Neural cell (in vitro differentiated cells): ENCODE measurements around the gene MMP20. TPM values are rescaled to one million over a fixed set of nuclear protein-coding genes. Genes with fewer than 3 reads are reported as not detected.

Source experiments
- H2AFZ ChIP-seq: fragments of 200-600, 300-800 bp; sonication (generic), shearing (Covaris generic); 2 replicates; pipeline ENCODE4 v1.6.0; 2014; ENCODE audit warnings: low read depth, mild to moderate bottlenecking, antibody characterized with exemption, low read length, moderate library complexity
- H3F3A ChIP-seq: fragments of 200-600 bp; shearing (Covaris generic); 2 replicates; pipeline ENCODE4 v1.6.1; 2016; ENCODE audit warnings: mild to moderate bottlenecking, moderate library complexity, mixed read lengths, antibody characterized with exemption, low read length; ENCODE audit not compliant: insufficient read depth, poor library complexity, severe bottlenecking
- H3K27ac ChIP-seq: fragments of 200-600, 300-800 bp; sonication (generic), shearing (Covaris generic); 2 replicates; pipeline ENCODE4 v1.5.1; 2014; ENCODE audit warnings: mild to moderate bottlenecking, low read length, moderate library complexity
- H3K27me3 ChIP-seq: fragments of 300-800, 200-600 bp; sonication (generic), shearing (Covaris generic); 2 replicates; pipeline ENCODE4 v1.6.0; 2014; ENCODE audit warnings: mild to moderate bottlenecking, low read depth, low read length, moderate library complexity; ENCODE audit not compliant: insufficient read depth
- H3K36me3 ChIP-seq: fragments of 300-800, 200-600 bp; sonication (generic), shearing (Covaris generic); 2 replicates; pipeline ENCODE4 v1.5.1; 2014; ENCODE audit warnings: mild to moderate bottlenecking, antibody characterized with exemption, low read length, moderate library complexity; ENCODE audit not compliant: insufficient read depth
- H3K4me2 ChIP-seq: fragments of 300-800, 200-600 bp; sonication (generic), shearing (Covaris generic); 2 replicates; pipeline ENCODE4 v1.6.0; 2014; ENCODE audit warnings: mild to moderate bottlenecking, low read length
- H3K4me3 ChIP-seq: fragments of 300-800, 200-600 bp; sonication (generic), shearing (Covaris generic); 2 replicates; pipeline ENCODE4 v1.5.1; 2014; ENCODE audit warnings: mild to moderate bottlenecking, low read length, moderate library complexity
- H3K79me2 ChIP-seq: fragments of 200-600 bp; shearing (Covaris generic); replicated peaks from 2 replicates; pipeline ENCODE4 v1.6.0; 2014; ENCODE audit warnings: mild to moderate bottlenecking, low read length, moderate library complexity; ENCODE audit not compliant: insufficient read depth
- H3K9ac ChIP-seq: fragments of 300-800, 200-600 bp; sonication (generic), shearing (Covaris generic); 2 replicates; pipeline ENCODE4 v1.6.1; 2016; ENCODE audit warnings: mild to moderate bottlenecking, low read length, mixed read lengths
- H3K9me2 ChIP-seq: fragments of 200-600 bp; shearing (Covaris generic); 2 replicates; pipeline ENCODE4 v1.6.1; 2016; ENCODE audit warnings: mild to moderate bottlenecking, low read length, mixed read lengths; ENCODE audit not compliant: insufficient read depth
- H3K9me3 ChIP-seq: fragments of 200-600, 300-800 bp; sonication (generic), shearing (Covaris generic); 2 replicates; pipeline ENCODE4 v1.6.1; 2016; ENCODE audit warnings: mild to moderate bottlenecking, mixed run types, low read length, moderate library complexity, mixed read lengths
- H4K20me1 ChIP-seq: fragments of 200-600 bp; shearing (Covaris generic); 2 replicates; pipeline ENCODE4 v1.6.1; 2016; ENCODE audit warnings: mild to moderate bottlenecking, mixed run types; ENCODE audit not compliant: insufficient read depth
- CTCF ChIP-seq: fragments of 450-650 bp; IDR thresholded peaks from 2 replicates; pipeline ENCODE4 v1.5.1; 2014; ENCODE audit warnings: antibody characterized with exemption, mild to moderate bottlenecking, moderate library complexity; ENCODE audit not compliant: poor library complexity, severe bottlenecking
- EP300 ChIP-seq: fragments of 450-650 bp; conservative IDR thresholded peaks from 2 replicates; pipeline ENCODE4 v1.6.1; 2014; ENCODE audit warnings: antibody characterized with exemption, mild to moderate bottlenecking, moderate library complexity; ENCODE audit not compliant: poor library complexity, severe bottlenecking
- EZH2 ChIP-seq: fragments of 200-600, 300-800 bp; shearing (Covaris generic), sonication (generic); IDR thresholded peaks from 2 replicates; pipeline ENCODE4 v1.6.1; 2014; ENCODE audit warnings: antibody characterized with exemption, low read length, borderline replicate concordance, mild to moderate bottlenecking; ENCODE audit not compliant: insufficient read depth, poor library complexity, severe bottlenecking
- MXI1 ChIP-seq: fragments of 450-650 bp; conservative IDR thresholded peaks from 2 replicates; pipeline ENCODE4 v1.6.1; 2014; ENCODE audit warnings: antibody characterized with exemption, mild to moderate bottlenecking; ENCODE audit not compliant: poor library complexity, severe bottlenecking
- POLR2AphosphoS5 ChIP-seq: IDR thresholded peaks from 2 replicates; pipeline ENCODE4 v1.6.1; 2012
- RAD21 ChIP-seq: fragments of 450-650 bp; conservative IDR thresholded peaks from 2 replicates; pipeline ENCODE4 v1.6.1; 2014; ENCODE audit warnings: antibody characterized with exemption, mild to moderate bottlenecking, moderate library complexity
- REST ChIP-seq: IDR thresholded peaks from 2 replicates; pipeline ENCODE4 v1.6.1; 2012; ENCODE audit warnings: borderline replicate concordance
- SMC3 ChIP-seq: fragments of 450-650 bp; conservative IDR thresholded peaks from 2 replicates; pipeline ENCODE4 v1.6.1; 2014; ENCODE audit warnings: antibody characterized with exemption, mild to moderate bottlenecking, moderate library complexity; ENCODE audit not compliant: poor library complexity
- TAF1 ChIP-seq: IDR thresholded peaks from 2 replicates; pipeline ENCODE4 v1.6.1; 2012; ENCODE audit warnings: low read depth
- polyA plus RNA-seq: library from polyadenylated mRNA; depleted of rRNA; stranded (reverse); fragments of >200 nt; gene quantifications from 2 replicates; pipeline ENCODE4 v1.2.3, GENCODE V29; 2014

Gene MMP20
- polyA plus RNA-seq, 1 donor from 2014 or later, result not detected

GRCh38 chr11:102640946-102641345 is 15.8 kb upstream of the MMP20 start:
- Histone ChIP-seq H3K4me3 (no peak overlapping the region), H4K20me1 (no peaks in the 10 kb centered on the region), H3K9me3 (no peaks in the 10 kb centered on the region), H2AFZ (no peak overlapping the region), H3K4me2 (no peak overlapping the region), H3K27ac (no peak overlapping the region), H3F3A (no peaks in the 10 kb centered on the region), H3K79me2 (no peaks in the 10 kb centered on the region), H3K9ac (no peak overlapping the region), H3K9me2 (no peaks in the 10 kb centered on the region), H3K27me3 (no peaks in the 10 kb centered on the region), H3K36me3 (no peaks in the 10 kb centered on the region)
- TF ChIP-seq RAD21, result no peak
- TF ChIP-seq POLR2AphosphoS5, result no peak
- TF ChIP-seq CTCF, result no peak
- no peak for TF ChIP-seq SMC3
- no peak for TF ChIP-seq EP300
- no peak for TF ChIP-seq REST
- TF ChIP-seq EZH2, result no peak
- no peak for TF ChIP-seq MXI1
- TF ChIP-seq TAF1, result no peak

- no peaks in the 10 kb centered on the region for H3K27me3 ChIP-seq
- no peaks in the 10 kb centered on the region for H3K79me2 ChIP-seq
- H3F3A ChIP-seq, result no peaks in the 10 kb centered on the region
- no peak overlapping the region for H3K4me3 ChIP-seq
- H2AFZ ChIP-seq, result no peak overlapping the region
- no peak overlapping the region for H3K27ac ChIP-seq
- no peaks in the 10 kb centered on the region for H3K36me3 ChIP-seq
- H3K9me3 ChIP-seq, result no peaks in the 10 kb centered on the region
- TF ChIP-seq EZH2 (no peak), POLR2AphosphoS5 (no peak), EP300 (no peak), RAD21 (no peak), MXI1 (no peak), TAF1 (no peak), CTCF (no peak), SMC3 (no peak), REST (no peak)
- H3K9ac ChIP-seq, result no peak overlapping the region
- no peaks in the 10 kb centered on the region for H3K9me2 ChIP-seq
- H4K20me1 ChIP-seq, result no peaks in the 10 kb centered on the region
- H3K4me2 ChIP-seq, result no peak overlapping the region
Measured at GRCh38 chr11:102639656-102640055, 14.5 kb upstream of the MMP20 start.
